SK-MEL-5 (cell line): ENCODE measurements around the gene MYBPC1. TPM values are rescaled to one million over a fixed set of nuclear protein-coding genes. Genes with fewer than 3 reads are reported as not detected.
"Not testable (repeated sequence)": the region's sequence is repeated elsewhere in the genome, so short reads cannot be mapped to it uniquely, and the experiment has no call there.

ENCODE experiments used
- DNase-seq: peaks from one replicate; pipeline ENCODE4 v3.0.0-alpha.2; 2016; ENCODE audit warnings: low read depth, low spot score
- in situ Hi-C: cut with HindIII; loops from 2 replicates; pipeline ENCODE4 v1.10.0; 2016; ENCODE audit warnings: low sequenced_read_pairs, high pct_unique_total_duplicates, low pct_unique_long_range_greater_than_20kb
- total RNA-seq: library from RNA; depleted of rRNA; stranded (reverse); fragments of >200 nt; shearing (Covaris generic); gene quantifications from 2 replicates; pipeline ENCODE4 v1.2.3, GENCODE V29; 2014

MYBPC1 gene
- total RNA-seq, 1 experiment from 2014 or later, result not detected

GRCh38 chr12:101700299-101700820 is 105.6 kb downstream of the MYBPC1 start:
- no peak for DNase-seq
- in situ Hi-C loops, result no loop called here

DNA sequence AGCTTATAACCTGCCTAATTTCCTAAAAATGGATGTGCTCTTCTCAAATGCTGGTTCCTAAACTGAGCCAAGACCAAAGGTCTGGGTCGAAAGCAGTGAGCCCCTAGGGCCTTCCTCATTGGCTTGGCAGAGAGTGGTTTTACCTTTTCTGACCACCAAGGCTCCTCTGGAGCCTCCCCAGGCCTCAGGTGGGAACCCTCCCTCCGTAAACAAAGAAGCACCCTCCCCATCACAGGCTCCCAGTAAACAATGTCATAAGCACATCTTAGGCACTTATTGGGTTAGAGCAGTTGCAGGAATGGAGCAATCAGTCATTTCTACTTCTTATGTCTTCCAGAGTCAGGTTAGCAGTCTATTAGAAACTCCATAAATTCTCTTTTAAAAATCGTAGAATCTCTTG is 108.7 kb downstream of the MYBPC1 start:
- no peak for DNase-seq
- in situ Hi-C loops, result no loop called here

GRCh38 chr12:101706403-101706802 is 111.6 kb downstream of the MYBPC1 start:
- in situ Hi-C loops, result no loop called here
- DNase-seq, result no peak

DNA sequence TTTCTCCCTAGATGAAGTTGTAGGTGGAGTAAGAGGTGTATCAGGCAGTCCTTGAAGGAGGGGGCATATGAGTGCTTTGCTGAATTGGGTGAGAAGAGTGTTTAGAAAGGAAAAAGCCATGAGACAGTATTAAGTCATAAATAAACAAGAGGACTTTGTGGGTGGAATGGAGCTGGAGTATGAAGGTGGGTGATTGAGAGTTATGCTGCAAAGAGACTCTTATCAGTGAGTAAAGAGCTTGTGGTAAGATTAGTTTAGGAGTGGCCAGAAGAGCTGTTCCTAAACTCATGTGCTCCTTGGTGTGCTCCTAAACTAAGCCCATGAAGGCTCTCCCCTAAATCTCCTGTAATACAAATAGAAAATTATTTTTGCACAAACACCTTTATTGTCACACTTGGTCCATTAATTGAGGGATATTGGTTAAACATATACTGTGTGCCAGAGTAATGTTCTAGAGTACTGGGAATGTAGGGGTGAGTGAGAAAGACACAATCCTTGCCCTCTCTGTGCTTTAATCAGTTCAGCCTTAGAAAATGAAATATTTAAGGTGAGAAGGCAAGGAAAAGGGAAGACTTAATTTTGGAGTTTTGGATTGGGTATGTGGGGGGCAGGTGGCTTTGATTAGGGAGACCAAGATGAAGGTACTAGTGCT is 112.5 kb downstream of the MYBPC1 start:
- no peak for DNase-seq
- in situ Hi-C loops, result no loop called here

GRCh38 chr12:101710288-101710687 is 115.5 kb downstream of the MYBPC1 start:
- DNase-seq, result no peak
- in situ Hi-C loops, result no loop called here

- peak; percentile 72 for DNase-seq
- in situ Hi-C loops, result no loop called here
Measured at GRCh38 chr12:101713059-101713682, 118.4 kb downstream of the MYBPC1 start.

DNA sequence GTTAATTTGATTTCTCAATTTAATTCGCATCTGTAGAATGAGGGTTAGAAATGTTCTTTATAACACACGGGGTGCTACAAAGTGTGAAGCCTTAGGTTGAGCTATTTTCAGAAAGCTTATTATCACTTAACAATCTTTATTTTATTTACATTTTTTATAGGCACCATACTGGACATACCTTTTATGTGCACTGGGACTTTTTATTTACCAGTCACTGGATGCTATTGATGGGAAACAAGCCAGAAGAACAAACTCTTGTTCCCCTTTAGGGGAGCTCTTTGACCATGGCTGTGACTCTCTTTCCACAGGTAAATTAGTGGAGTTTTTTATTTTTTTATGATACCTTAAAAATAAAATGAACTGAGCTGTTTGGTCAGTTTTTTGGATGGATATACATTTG is 119.2 kb downstream of the MYBPC1 start:
- DNase-seq, result no peak
- in situ Hi-C loops, result no loop called here

DNA sequence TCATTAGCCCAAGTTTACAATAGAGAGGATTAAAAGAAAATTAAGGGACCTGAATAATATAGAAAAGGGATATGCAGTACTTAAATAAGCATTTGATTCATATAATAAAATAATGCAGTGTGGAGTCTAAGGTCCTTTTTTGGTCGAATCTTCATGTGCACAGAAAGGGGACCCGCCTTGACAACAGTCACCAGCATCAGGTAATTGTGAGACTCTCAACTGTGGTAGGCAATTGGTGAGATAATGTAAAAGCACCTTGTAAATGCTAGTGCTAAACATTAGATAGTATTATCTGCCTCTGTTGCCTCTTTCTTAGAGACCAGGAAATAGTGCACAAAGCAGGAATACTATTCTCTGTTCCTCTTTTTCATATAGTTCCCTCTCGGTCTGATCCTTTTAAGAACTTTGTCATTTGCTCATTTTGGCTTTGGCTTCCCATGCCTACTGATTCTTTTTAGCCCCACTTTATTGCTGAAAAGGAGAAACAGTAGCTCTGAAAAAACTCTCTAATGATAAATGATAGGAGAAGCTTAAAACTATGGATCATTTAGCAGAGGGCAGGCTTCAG is 120.2 kb downstream of the MYBPC1 start:
- in situ Hi-C loops, result no loop called here
- no peak for DNase-seq

DNA sequence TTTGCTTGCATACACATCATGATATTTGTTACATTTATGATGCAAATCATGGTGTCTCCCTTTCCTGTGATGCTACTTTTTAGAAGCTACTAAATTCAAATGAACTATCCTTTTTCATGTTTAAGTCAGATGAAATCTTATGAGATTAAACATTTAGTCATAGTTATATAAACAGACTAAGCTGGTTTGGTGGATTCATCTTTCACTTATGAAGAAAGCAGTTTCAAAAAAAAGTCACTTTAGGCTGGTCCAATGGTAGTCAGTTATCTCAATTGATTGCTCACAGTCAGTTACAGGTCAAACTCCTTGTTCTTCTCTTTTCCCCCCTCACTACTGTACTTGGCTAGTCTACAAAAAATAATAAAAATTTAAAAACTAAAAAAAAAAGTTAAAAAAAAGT is 124.8 kb downstream of the MYBPC1 start:
- no peak for DNase-seq
- in situ Hi-C loops, result no loop called here

DNA sequence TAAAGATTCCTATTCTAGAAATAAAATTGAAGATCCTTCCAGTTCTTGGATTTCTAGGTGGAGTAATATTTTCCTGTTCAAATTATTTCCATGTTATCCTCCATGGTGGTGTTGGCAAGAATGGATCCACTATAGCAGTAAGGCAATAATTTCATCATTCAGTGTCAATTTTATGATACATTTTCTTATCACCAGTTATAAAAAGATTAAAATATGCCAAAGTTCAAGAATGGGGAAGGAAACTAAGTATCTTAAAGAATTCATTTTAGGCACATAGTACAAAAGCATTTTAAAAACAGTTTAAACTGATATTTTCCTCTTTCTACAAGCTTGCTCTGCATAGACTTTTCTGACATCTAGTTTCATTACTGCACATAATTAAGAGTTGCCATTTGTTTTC is 125.3 kb downstream of the MYBPC1 start:
- in situ Hi-C loops, result no loop called here
- no peak for DNase-seq

DNA sequence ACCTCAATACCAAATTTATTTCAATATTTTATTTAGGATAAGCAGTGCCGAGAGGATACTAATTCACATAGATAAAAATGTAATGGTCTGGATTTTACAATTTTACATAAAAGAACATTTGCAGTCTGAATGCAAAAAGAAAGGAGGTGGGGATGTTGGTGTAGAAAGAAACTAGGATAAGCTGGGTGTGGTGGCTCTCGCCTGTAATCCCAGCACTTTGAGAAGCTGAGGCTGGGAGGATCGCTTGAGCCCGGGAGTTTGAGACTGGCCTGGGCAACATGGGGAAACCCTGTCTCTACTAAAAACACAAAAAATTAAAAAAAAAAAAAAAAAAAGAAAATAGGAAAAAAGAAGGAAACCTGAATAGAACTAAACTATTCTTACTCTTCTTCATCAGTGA is 127.6 kb downstream of the MYBPC1 start:
- in situ Hi-C loops, result no loop called here
- no peak for DNase-seq

- no peak for DNase-seq
- in situ Hi-C loops, result no loop called here
Measured at GRCh38 chr12:101727098-101727497, 132.3 kb downstream of the MYBPC1 start.

GRCh38 chr12:101729842-101730241 is 135.1 kb downstream of the MYBPC1 start:
- in situ Hi-C loops, result no loop called here
- DNase-seq, result no peak

DNA sequence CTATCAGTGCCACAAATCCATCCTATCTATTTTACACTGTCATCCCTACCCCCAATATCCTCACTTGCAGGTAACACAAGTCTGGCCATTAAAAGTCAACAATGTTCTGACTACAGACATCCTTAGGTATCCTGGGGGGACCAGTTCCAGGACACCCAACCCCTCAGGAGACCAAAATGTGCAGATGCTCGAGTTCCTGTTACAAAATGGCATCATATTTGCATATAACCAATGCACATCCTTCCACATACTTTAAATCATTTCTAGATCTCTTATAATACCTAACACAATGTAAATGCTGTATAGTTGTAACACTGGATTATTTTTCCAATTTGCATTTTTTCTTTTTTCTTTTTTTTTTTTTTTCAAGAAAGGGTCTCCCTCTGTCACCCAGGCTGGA is 137.5 kb downstream of the MYBPC1 start:
- DNase-seq, result no peak
- in situ Hi-C loops, result no loop called here

GRCh38 chr12:101733166-101733565 is 138.4 kb downstream of the MYBPC1 start:
- in situ Hi-C loops, result no loop called here
- no peak for DNase-seq

- DNase-seq, in situ Hi-C loops: not testable (repeated sequence)
Measured at GRCh38 chr12:101734482-101734881, 139.7 kb downstream of the MYBPC1 start.
